SK-N-SH treated with all-trans-retinoic acid at 6 μM for 48 hours (cell line): ENCODE results near the gene SMARCA2.

Experiments
- ATAC-seq: fragments of 200-7000 bp; cut with Tn5 transposase; 3 replicates; pipeline ENCODE4 v1.9.1; 2020; ENCODE audit warnings: mild to moderate bottlenecking, moderate library complexity
- ARNTL ChIP-seq: fragments of 450-650 bp; formaldehyde crosslinking; IDR thresholded peaks from 2 replicates; pipeline ENCODE4 v1.5.0; 2020; ENCODE audit warnings: low read depth, mild to moderate bottlenecking, moderate library complexity, borderline replicate concordance
- CREB5 ChIP-seq: fragments of 250-450 bp; sonication (Bioruptor Pico); IDR thresholded peaks from 2 replicates; pipeline ENCODE4 v1.5.1; 2020; ENCODE audit warnings: low read depth, mild to moderate bottlenecking, moderate library complexity
- CSDC2 ChIP-seq: fragments of 250-450 bp; sonication (Bioruptor Pico); IDR thresholded peaks from 2 replicates; pipeline ENCODE4 v1.5.0; 2020; ENCODE audit warnings: mild to moderate bottlenecking, moderate library complexity
- ESRRG ChIP-seq: fragments of 250-450 bp; sonication (Bioruptor Pico); IDR thresholded peaks from 2 replicates; pipeline ENCODE4 v1.6.1; 2021; ENCODE audit warnings: mild to moderate bottlenecking
- GLIS3 ChIP-seq: fragments of 250-450 bp; sonication (Bioruptor Pico); IDR thresholded peaks from 2 replicates; pipeline ENCODE4 v1.5.0; 2020; ENCODE audit warnings: mild to moderate bottlenecking, moderate library complexity
- ISL1 ChIP-seq: fragments of 250-450 bp; sonication (Bioruptor Pico); IDR thresholded peaks from 2 replicates; pipeline ENCODE4 v2.1.2; 2022; ENCODE audit warnings: mild to moderate bottlenecking, moderate library complexity
- POU6F1 ChIP-seq: fragments of 250-450 bp; sonication (Bioruptor Pico); IDR thresholded peaks from 2 replicates; pipeline ENCODE4 v1.8.0; 2021; ENCODE audit warnings: low read depth, mild to moderate bottlenecking, moderate library complexity, borderline replicate concordance
- PPARA ChIP-seq: fragments of 250-450 bp; sonication (Bioruptor Pico); IDR thresholded peaks from 2 replicates; pipeline ENCODE4 v1.5.0; 2020; ENCODE audit warnings: mild to moderate bottlenecking, borderline replicate concordance
- RARB ChIP-seq: fragments of 250-450 bp; sonication (Bioruptor Pico); IDR thresholded peaks from 2 replicates; pipeline ENCODE4 v1.8.0; 2021; ENCODE audit warnings: mild to moderate bottlenecking, moderate library complexity
- SNAI2 ChIP-seq: fragments of 250-450 bp; sonication (Bioruptor Pico); IDR thresholded peaks from 2 replicates; pipeline ENCODE4 v1.5.0; 2020; ENCODE audit warnings: mild to moderate bottlenecking, moderate library complexity
- TOX ChIP-seq: fragments of 250-450 bp; sonication (Bioruptor Pico); IDR thresholded peaks from 2 replicates; pipeline ENCODE4 v1.8.0; 2021; ENCODE audit warnings: mild to moderate bottlenecking, moderate library complexity, borderline replicate concordance
- ZFP3 ChIP-seq: fragments of 250-450 bp; sonication (Bioruptor Pico); IDR thresholded peaks from 2 replicates; pipeline ENCODE4 v1.5.0; 2020; ENCODE audit warnings: mild to moderate bottlenecking, moderate library complexity
- ZFP30 ChIP-seq: fragments of 450-650 bp; formaldehyde crosslinking; IDR thresholded peaks from 2 replicates; pipeline ENCODE4 v1.5.0; 2022; ENCODE audit warnings: mild to moderate bottlenecking, moderate library complexity
- ZNF565 ChIP-seq: fragments of 450-650 bp; formaldehyde crosslinking; conservative IDR thresholded peaks from 2 replicates; pipeline ENCODE4 v1.5.0; 2020; ENCODE audit warnings: low read depth, mild to moderate bottlenecking, moderate library complexity
- ZNF70 ChIP-seq: fragments of 450-650 bp; formaldehyde crosslinking; IDR thresholded peaks from 2 replicates; pipeline ENCODE4 v1.5.0; 2020; ENCODE audit warnings: mild to moderate bottlenecking, moderate library complexity
- TF ChIP-seq, protein P1 (sequence below): fragments of 250-450 bp; sonication (Bioruptor Pico); IDR thresholded peaks from 2 replicates; pipeline ENCODE4 v1.5.0; 2020; ENCODE audit warnings: mild to moderate bottlenecking, moderate library complexity
- TF ChIP-seq, protein P2 (sequence below): fragments of 250-450 bp; sonication (Bioruptor Pico); IDR thresholded peaks from 2 replicates; pipeline ENCODE4 v1.5.1; 2021; ENCODE audit warnings: mild to moderate bottlenecking, moderate library complexity

SMARCA2 gene

GRCh38 chr9:2140600-2141223 is 125.6 kb downstream of the SMARCA2 start (continued):
- TF ChIP-seq, protein P1, sequence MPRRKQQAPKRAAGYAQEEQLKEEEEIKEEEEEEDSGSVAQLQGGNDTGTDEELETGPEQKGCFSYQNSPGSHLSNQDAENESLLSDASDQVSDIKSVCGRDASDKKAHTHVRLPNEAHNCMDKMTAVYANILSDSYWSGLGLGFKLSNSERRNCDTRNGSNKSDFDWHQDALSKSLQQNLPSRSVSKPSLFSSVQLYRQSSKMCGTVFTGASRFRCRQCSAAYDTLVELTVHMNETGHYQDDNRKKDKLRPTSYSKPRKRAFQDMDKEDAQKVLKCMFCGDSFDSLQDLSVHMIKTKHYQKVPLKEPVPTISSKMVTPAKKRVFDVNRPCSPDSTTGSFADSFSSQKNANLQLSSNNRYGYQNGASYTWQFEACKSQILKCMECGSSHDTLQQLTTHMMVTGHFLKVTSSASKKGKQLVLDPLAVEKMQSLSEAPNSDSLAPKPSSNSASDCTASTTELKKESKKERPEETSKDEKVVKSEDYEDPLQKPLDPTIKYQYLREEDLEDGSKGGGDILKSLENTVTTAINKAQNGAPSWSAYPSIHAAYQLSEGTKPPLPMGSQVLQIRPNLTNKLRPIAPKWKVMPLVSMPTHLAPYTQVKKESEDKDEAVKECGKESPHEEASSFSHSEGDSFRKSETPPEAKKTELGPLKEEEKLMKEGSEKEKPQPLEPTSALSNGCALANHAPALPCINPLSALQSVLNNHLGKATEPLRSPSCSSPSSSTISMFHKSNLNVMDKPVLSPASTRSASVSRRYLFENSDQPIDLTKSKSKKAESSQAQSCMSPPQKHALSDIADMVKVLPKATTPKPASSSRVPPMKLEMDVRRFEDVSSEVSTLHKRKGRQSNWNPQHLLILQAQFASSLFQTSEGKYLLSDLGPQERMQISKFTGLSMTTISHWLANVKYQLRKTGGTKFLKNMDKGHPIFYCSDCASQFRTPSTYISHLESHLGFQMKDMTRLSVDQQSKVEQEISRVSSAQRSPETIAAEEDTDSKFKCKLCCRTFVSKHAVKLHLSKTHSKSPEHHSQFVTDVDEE (CRISPR knock-in tag): no peak

- TF ChIP-seq ZFP30 (CRISPR knock-in tag) (no peak), TOX (no peak), ZNF70 (CRISPR knock-in tag) (no peak), CSDC2 (CRISPR knock-in tag) (no peak), ZFP3 (CRISPR knock-in tag) (no peak)
- no peak for ATAC-seq
Measured at GRCh38 chr9:2142212-2142611, 127.1 kb downstream of the SMARCA2 start.

DNA sequence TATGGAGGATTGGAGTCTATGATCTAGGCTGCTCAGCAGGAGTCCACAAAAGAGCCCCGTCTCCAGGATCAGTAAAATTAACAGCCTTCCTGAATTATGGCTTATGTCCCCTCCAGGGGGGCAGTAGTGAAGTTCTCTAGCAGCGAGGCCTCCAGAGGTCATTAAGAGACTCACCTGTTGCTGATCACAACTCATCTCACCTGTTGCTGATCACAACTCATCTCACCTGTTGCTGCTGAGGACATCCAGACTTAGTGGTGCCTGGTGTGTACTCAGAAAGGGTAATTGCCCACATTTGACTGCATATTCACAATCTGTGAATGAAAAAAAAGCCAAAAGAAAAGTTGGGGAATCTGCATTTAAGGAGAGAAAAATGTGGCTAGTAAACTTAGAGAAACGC is 129.5 kb downstream of the SMARCA2 start:
- no peak for ATAC-seq
- TF ChIP-seq ISL1 (CRISPR knock-in tag) (no peak), RARB (CRISPR knock-in tag) (no peak), POU6F1 (CRISPR knock-in tag) (no peak), ZNF565 (CRISPR knock-in tag) (no peak), ZFP3 (CRISPR knock-in tag) (no peak), CREB5 (CRISPR knock-in tag) (no peak), GLIS3 (CRISPR knock-in tag) (no peak), TOX (no peak), ESRRG (CRISPR knock-in tag) (no peak)
- TF ChIP-seq, protein P1 (CRISPR knock-in tag): no peak
- TF ChIP-seq, protein P2, sequence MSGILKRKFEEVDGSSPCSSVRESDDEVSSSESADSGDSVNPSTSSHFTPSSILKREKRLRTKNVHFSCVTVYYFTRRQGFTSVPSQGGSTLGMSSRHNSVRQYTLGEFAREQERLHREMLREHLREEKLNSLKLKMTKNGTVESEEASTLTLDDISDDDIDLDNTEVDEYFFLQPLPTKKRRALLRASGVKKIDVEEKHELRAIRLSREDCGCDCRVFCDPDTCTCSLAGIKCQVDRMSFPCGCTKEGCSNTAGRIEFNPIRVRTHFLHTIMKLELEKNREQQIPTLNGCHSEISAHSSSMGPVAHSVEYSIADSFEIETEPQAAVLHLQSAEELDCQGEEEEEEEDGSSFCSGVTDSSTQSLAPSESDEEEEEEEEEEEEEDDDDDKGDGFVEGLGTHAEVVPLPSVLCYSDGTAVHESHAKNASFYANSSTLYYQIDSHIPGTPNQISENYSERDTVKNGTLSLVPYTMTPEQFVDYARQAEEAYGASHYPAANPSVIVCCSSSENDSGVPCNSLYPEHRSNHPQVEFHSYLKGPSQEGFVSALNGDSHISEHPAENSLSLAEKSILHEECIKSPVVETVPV (CRISPR knock-in tag): no peak

DNA sequence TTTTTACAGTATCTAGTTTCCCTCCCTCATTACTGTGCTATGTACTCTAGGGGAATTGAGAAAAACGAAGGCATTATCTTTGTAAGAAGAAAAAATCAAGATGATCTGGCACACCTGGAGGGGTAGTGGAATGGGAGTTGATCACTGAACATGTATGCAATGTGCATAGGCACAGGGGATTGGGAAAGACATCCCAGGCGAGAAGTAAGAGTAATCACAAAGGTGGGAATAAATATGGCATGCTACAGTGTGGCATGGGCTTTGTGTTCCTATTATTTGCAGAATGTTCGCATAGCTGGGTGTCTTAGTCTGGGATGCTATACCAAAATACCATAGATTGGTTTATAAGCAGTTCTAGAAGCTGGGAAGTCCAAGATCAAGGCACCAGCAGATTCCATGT is 130.6 kb downstream of the SMARCA2 start:
- no peak for ATAC-seq
- TF ChIP-seq PPARA (CRISPR knock-in tag) (no peak), ARNTL (CRISPR knock-in tag) (no peak), RARB (CRISPR knock-in tag) (no peak), ESRRG (CRISPR knock-in tag) (no peak), SNAI2 (CRISPR knock-in tag) (no peak), POU6F1 (CRISPR knock-in tag) (no peak)
- TF ChIP-seq, protein P1 (CRISPR knock-in tag): no peak

DNA sequence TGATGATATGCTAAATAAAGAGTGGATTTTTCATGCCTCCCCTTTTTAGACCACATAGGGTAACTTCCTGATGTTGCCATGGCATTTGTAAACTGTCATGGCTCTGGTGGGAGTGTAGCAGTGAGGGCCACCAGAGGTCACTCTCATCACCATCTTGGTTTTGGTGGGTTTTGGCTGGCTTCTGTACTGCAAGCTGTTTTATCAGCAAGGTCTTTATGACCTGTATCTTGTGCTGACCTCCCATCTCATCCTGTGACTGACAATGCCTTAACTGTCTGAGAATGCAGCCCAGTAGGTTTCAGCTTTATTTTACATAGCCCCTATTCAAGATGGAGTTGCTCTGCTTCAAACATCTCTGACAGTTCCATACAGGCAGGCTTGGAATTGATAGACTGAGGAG is 131.6 kb downstream of the SMARCA2 start:
- ATAC-seq: peak; percentile 45; the same call in 1 of the 3 replicates
